ENCODE results near the gene CASP7.

GRCh38 chr10:113692271-113692670 lies 12.6 kb downstream of the CASP7 start:
- no peak for TF ChIP-seq GATA2 (IDR thresholded peaks at IDR 0.05; ENCODE audit: low read depth, low read length)
- no peak for TF ChIP-seq GATA3 (IDR thresholded peaks at IDR 0.05; ENCODE audit: low read depth, low read length)
